Measurements from ENCODE around the gene ELOF1. TPM values are rescaled to one million over a fixed set of nuclear protein-coding genes. Genes with fewer than 3 reads are reported as not detected.

Gene ELOF1
- total and polyA plus RNA-seq, 2 of the 13 experiments (the other 11 are each of a cell fraction or from before 2014, with no cell fraction given) = 14.5 to 43.2 TPM

DNA sequence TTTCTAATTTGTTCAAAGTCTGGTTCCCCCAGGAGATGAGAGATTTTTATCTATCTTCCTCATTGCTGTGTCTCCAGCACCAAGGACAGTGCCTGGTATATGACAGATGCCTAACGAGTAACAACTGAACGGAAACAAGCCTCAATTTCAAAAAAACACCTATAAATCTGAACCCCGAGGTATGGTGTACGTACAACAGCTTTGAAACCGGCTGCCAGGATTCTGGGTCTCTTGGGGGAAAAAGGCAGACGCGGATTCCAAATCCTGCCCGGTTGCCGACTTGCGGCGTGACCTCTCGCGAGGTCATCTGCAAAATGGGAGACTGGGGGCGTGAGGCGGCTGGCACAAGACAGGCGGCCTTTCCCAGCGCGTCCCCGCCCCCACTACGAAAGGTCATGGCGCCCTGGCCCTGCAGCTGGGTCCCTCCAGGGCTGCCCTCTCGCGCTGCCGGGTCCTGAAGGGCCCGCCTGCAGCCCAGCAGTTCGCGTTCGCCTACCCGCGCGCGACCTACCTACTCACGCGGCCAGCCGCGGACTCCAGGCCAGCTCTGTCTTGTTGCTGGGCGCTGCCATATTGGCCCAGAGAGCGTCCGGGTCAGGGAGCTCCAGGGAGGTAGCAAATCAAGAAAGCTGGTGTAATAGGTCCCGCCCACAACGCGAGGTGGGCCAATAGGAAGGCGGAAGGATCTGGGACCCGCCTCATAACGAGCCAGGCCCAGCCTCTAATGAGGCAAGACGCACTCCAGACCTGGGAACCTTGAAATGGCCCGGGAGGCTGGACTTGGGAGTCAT, 30.3 kb downstream of the ELOF1 start, which contains the start of gene ECSIT (continued):
- TF ChIP-seq, protein P1, sequence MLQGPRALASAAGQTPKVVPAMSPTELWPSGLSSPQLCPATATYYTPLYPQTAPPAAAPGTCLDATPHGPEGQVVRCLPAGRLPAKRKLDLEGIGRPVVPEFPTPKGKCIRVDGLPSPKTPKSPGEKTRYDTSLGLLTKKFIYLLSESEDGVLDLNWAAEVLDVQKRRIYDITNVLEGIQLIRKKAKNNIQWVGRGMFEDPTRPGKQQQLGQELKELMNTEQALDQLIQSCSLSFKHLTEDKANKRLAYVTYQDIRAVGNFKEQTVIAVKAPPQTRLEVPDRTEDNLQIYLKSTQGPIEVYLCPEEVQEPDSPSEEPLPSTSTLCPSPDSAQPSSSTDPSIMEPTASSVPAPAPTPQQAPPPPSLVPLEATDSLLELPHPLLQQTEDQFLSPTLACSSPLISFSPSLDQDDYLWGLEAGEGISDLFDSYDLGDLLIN (CRISPR knock-in tag; IDR thresholded peaks at IDR 0.05; ENCODE audit: borderline replicate concordance) = no peak
- TF ChIP-seq ZNF564 (CRISPR knock-in tag; IDR thresholded peaks at IDR 0.05) = no peak
- peak; percentile 78; the same call in 1 of the 2 replicates for TF ChIP-seq ZNF547 (CRISPR knock-in tag; IDR thresholded peaks at IDR 0.05)
- TF ChIP-seq ZNF710 (CRISPR knock-in tag; IDR thresholded peaks at IDR 0.05; ENCODE audit: borderline replicate concordance) = no peak
- no peak for TF ChIP-seq IKZF1 (IDR thresholded peaks at IDR 0.05)
- no peak for TF ChIP-seq MTF2 (CRISPR knock-in tag; IDR thresholded peaks at IDR 0.05; ENCODE audit: borderline replicate concordance)
- TF ChIP-seq ZNF280D (CRISPR knock-in tag; IDR thresholded peaks at IDR 0.05) = peak; percentile 78; the same call in 1 of the 2 replicates
- TF ChIP-seq, protein P2, sequence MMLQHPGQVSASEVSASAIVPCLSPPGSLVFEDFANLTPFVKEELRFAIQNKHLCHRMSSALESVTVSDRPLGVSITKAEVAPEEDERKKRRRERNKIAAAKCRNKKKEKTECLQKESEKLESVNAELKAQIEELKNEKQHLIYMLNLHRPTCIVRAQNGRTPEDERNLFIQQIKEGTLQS (CRISPR knock-in tag; IDR thresholded peaks at IDR 0.05) = peak; percentile 69
- TF ChIP-seq, protein P3, sequence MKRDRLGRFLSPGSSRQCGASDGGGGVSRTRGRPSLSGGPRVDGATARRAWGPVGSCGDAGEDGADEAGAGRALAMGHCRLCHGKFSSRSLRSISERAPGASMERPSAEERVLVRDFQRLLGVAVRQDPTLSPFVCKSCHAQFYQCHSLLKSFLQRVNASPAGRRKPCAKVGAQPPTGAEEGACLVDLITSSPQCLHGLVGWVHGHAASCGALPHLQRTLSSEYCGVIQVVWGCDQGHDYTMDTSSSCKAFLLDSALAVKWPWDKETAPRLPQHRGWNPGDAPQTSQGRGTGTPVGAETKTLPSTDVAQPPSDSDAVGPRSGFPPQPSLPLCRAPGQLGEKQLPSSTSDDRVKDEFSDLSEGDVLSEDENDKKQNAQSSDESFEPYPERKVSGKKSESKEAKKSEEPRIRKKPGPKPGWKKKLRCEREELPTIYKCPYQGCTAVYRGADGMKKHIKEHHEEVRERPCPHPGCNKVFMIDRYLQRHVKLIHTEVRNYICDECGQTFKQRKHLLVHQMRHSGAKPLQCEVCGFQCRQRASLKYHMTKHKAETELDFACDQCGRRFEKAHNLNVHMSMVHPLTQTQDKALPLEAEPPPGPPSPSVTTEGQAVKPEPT (CRISPR knock-in tag; IDR thresholded peaks at IDR 0.05; ENCODE audit: low read depth) = 0 out of 2 replicates have a peak, but pooled peaks have one; percentile 76
- TF ChIP-seq NR2F6 (IDR thresholded peaks at IDR 0.05) = peak; percentile 51
- peak; percentile 86 for TF ChIP-seq NR2F6 (CRISPR knock-in tag; IDR thresholded peaks at IDR 0.05)
- no peak for TF ChIP-seq TEAD3 (CRISPR knock-in tag; optimal IDR thresholded peaks at IDR 0.05; ENCODE audit: borderline replicate concordance)
- no peak for TF ChIP-seq HNF4G (IDR thresholded peaks at IDR 0.05; ENCODE audit: borderline replicate concordance, low read depth, low read length)
- TF ChIP-seq HNF4G (CRISPR knock-in tag; IDR thresholded peaks at IDR 0.05; ENCODE audit: borderline replicate concordance, low read depth) = no peak
- peak; percentile 53; the same call in 1 of the 2 replicates for TF ChIP-seq ZNF792 (CRISPR knock-in tag; IDR thresholded peaks at IDR 0.05)
- TF ChIP-seq CHD4 (IDR thresholded peaks at IDR 0.05; ENCODE audit: borderline replicate concordance, low read length) = no peak
- TF ChIP-seq ZNF331 (CRISPR knock-in tag; IDR thresholded peaks at IDR 0.05) = no peak; the same call in 1 of the 2 replicates
- no peak; the same call in 1 of the 2 replicates for TF ChIP-seq ZFP36L2 (CRISPR knock-in tag; IDR thresholded peaks at IDR 0.05)
- no peak for TF ChIP-seq PAWR (CRISPR knock-in tag; IDR thresholded peaks at IDR 0.05; ENCODE audit: borderline replicate concordance)
- TF ChIP-seq TOPORS (CRISPR knock-in tag; IDR thresholded peaks at IDR 0.05) = no peak; the same call in 1 of the 2 replicates
- TF ChIP-seq ZNF543 (CRISPR knock-in tag; IDR thresholded peaks at IDR 0.05) = 0 out of 2 replicates have a peak, but pooled peaks have one; percentile 62
- no peak; the same call in 1 of the 2 replicates for TF ChIP-seq ZNF232 (CRISPR knock-in tag; IDR thresholded peaks at IDR 0.05; ENCODE audit: borderline replicate concordance)
